MCF 10A (cell line): Measurements from ENCODE around the gene MGAT2. TPM values are rescaled to one million over a fixed set of nuclear protein-coding genes. Genes with fewer than 3 reads are reported as not detected.
A peak's percentile ranks its signal among the peaks of the same experiment; 100 is the strongest.
"Not testable (repeated sequence)": the region's sequence is repeated elsewhere in the genome, so short reads cannot be mapped to it uniquely, and the experiment has no call there.

Experiments
- BruUV-seq: library from RNA; stranded (reverse); fragments of 400-500 nt; replicated peaks from 2 replicates; lab custom pipeline; 2021; lab: Mats Ljungman, UMichigan
- CTCF ChIA-PET: fragments of 300-600 bp; sonication (Branson Sonifier 250); formaldehyde crosslinking; extraction: SDS; loops from one replicate; lab custom pipeline; 2021; ENCODE audit warnings: antibody characterized with exemption, inconsistent platforms; lab: Yijun Ruan, JAX
- POLR2A ChIA-PET: fragments of 300-600, 350-650 bp; sonication (Branson Sonifier 250); formaldehyde crosslinking; extraction: SDS; loops from one replicate; lab custom pipeline; 2020; ENCODE audit warnings: antibody characterized with exemption, inconsistent platforms; lab: Yijun Ruan, JAX
- DNase-seq: peaks from one replicate; pipeline ENCODE4 v3.0.0-alpha.2; 2018; ENCODE audit not compliant: unreplicated experiment
- H3K27ac Mint-ChIP-seq: one replicate; pipeline ENCODE4 v1.8.0; 2022; ENCODE audit warnings: mild to moderate bottlenecking, low read depth, mixed read lengths; ENCODE audit not compliant: unreplicated experiment
- H3K27me3 Mint-ChIP-seq: one replicate; pipeline ENCODE4 v1.8.0; 2022; ENCODE audit warnings: mixed read lengths; ENCODE audit not compliant: insufficient read depth, unreplicated experiment
- H3K36me3 Mint-ChIP-seq: one replicate; pipeline ENCODE4 v1.8.0; 2022; ENCODE audit warnings: mild to moderate bottlenecking, moderate library complexity, mixed read lengths; ENCODE audit not compliant: insufficient read depth, unreplicated experiment
- H3K4me1 Mint-ChIP-seq: one replicate; pipeline ENCODE4 v1.8.0; 2022; ENCODE audit warnings: mixed read lengths; ENCODE audit not compliant: insufficient read depth, unreplicated experiment
- H3K4me3 Mint-ChIP-seq: one replicate; pipeline ENCODE4 v1.8.0; 2022; ENCODE audit warnings: mild to moderate bottlenecking, moderate library complexity, mixed read lengths; ENCODE audit not compliant: unreplicated experiment
- H3K9me3 Mint-ChIP-seq: one replicate; pipeline ENCODE4 v1.8.0; 2022; ENCODE audit warnings: mixed read lengths; ENCODE audit not compliant: unreplicated experiment
- CTCF ChIP-seq: fragments of 200-600 bp; IDR thresholded peaks from one replicate; pipeline ENCODE4 v1.8.0; 2022; ENCODE audit warnings: antibody characterized with exemption, mild to moderate bottlenecking; ENCODE audit not compliant: unreplicated experiment
- intact Hi-C: fragments of 100-400 bp; cut with micrococcal nuclease; formaldehyde crosslinking; loops from 2 replicates; pipeline ENCODE4 v1.14.1; 2022
- total RNA-seq: library from RNA; stranded (reverse); gene quantifications from 2 replicates; pipeline ENCODE4 v1.2.3, GENCODE V29; 2022

The MGAT2 gene
- total RNA-seq, 1 experiment from 2014 or later, result 43.8 TPM

GRCh38 chr14:49583629-49584028 lies 37.0 kb upstream of the MGAT2 start:
- ChIA-PET POLR2A (interaction anchor here (4.1 to 6.5 kb wide), 2 partner anchors 40 to 185 kb away, joined by 37 to 179 read pairs; partner anchors contain the start of genes KLHDC2, MGAT2 and RPL36AL), CTCF (interaction anchor here (0.6 to 5.0 kb wide), 2 partner anchors 122 to 355 kb away, joined by 3 to 30 read pairs; no protein-coding TSS in a partner anchor)
- H3K4me1 Mint-ChIP-seq, result peaks cover 19% of the 10 kb centered on the region
- intact Hi-C loops, result no loop called here
- H3K36me3 Mint-ChIP-seq, result peaks cover 74% of the 10 kb centered on the region
- H3K9me3 Mint-ChIP-seq, result no peaks in the 10 kb centered on the region
- no TSS peak for BruUV-seq
- no peak for DNase-seq
- no peak overlapping the region for H3K27ac Mint-ChIP-seq
- H3K27me3 Mint-ChIP-seq, result no peaks in the 10 kb centered on the region
- TF ChIP-seq CTCF, result no peak
- peak overlapping the region; percentile 81 for H3K4me3 Mint-ChIP-seq

- H3K4me3 Mint-ChIP-seq, result peak overlapping the region; percentile 81
- H3K27me3 Mint-ChIP-seq, result no peaks in the 10 kb centered on the region
- no peaks in the 10 kb centered on the region for H3K9me3 Mint-ChIP-seq
- BruUV-seq, result no TSS peak
- no peak for TF ChIP-seq CTCF
- peaks cover 70% of the 10 kb centered on the region for H3K36me3 Mint-ChIP-seq
- ChIA-PET POLR2A (interaction anchor here (1.0 to 6.5 kb wide), 5 partner anchors 13 to 975 kb away, joined by 3 to 179 read pairs (median 37); partner anchors contain the start of genes KLHDC2, LRR1, MGAT2 and RPL36AL), CTCF (interaction anchor here (0.7 to 5.0 kb wide), 6 partner anchors 11 to 123 kb away, joined by 3 to 30 read pairs (median 4); no protein-coding TSS in a partner anchor)
- H3K27ac Mint-ChIP-seq, result peak overlapping the region; percentile 98
- peaks cover 19% of the 10 kb centered on the region for H3K4me1 Mint-ChIP-seq
- DNase-seq, result no peak
- intact Hi-C loops, result no loop called here
Measured at GRCh38 chr14:49584058-49584457, 36.5 kb upstream of the MGAT2 start.

GRCh38 chr14:49584981-49585640 lies 35.5 kb upstream of the MGAT2 start:
- H3K36me3 Mint-ChIP-seq, result peaks cover 66% of the 10 kb centered on the region
- H3K27me3 Mint-ChIP-seq, H3K9me3 Mint-ChIP-seq, DNase-seq, intact Hi-C loops, BruUV-seq: not testable (repeated sequence)
- H3K4me1 Mint-ChIP-seq, result peaks cover 19% of the 10 kb centered on the region
- peak overlapping the region; percentile 81 for H3K4me3 Mint-ChIP-seq
- ChIA-PET POLR2A (interaction anchor here (0.6 to 6.5 kb wide), 14 partner anchors 12 to 974 kb away, joined by 3 to 179 read pairs (median 4); partner anchors contain the start of genes DNAAF2, KLHDC2, LRR1 and MGAT2), CTCF (interaction anchor here (0.5 to 5.0 kb wide), 13 partner anchors 10 to 1597 kb away, joined by 3 to 30 read pairs (median 4); partner anchors contain the start of genes LRR1, MGAT2 and RPL36AL)
- H3K27ac Mint-ChIP-seq, result peak overlapping the region; percentile 98

- POLR2A ChIA-PET, result interaction anchor here (0.7 to 6.5 kb wide), 24 partner anchors 11 to 974 kb away, joined by 3 to 179 read pairs (median 4); partner anchors contain the start of genes ATL1, DNAAF2, KLHDC2 and LRR1
- intact Hi-C loops, result loop anchor here (1.0 kb wide), 1 partner anchor 34 kb away; the partner anchor contains the start of genes MGAT2 and RPL36AL
- CTCF ChIA-PET, result interaction anchor here (0.5 to 5.0 kb wide), 11 partner anchors 9 to 174 kb away, joined by 3 to 30 read pairs (median 5); partner anchors contain the start of genes LRR1, MGAT2 and RPL36AL
- peak within 1 kb of the TSS; percentile 81 for H3K4me3 Mint-ChIP-seq
- H3K4me1 Mint-ChIP-seq, result peaks cover 19% of the 10 kb centered on the region
- H3K9me3 Mint-ChIP-seq, result no peaks in the 10 kb centered on the region
- BruUV-seq, result TSS peak; percentile 64
- DNase-seq, result peak; percentile 99
- H3K36me3 Mint-ChIP-seq, result peaks cover 65% of the 10 kb centered on the region
- TF ChIP-seq CTCF, result no peak
- H3K27me3 Mint-ChIP-seq, result no peaks in the 10 kb centered on the region
- H3K27ac Mint-ChIP-seq, result peak within 1 kb of the TSS; percentile 98
Measured at GRCh38 chr14:49585803-49586672, 34.6 kb upstream of the MGAT2 start, which contains the start of gene RPS29. TSS of gene RPS29 (minus strand) at chr14:49586380. CDS start at chr14:49586346, 34 bp downstream.
